Prostate gland (tissue), 2 donors: ENCODE measurements around the gene FIBP.

Source experiments
- CTCF ChIP-seq, 4 experiments: fragments of 200-600 bp in 2 of 4; fragments of 450-650 bp in 2 of 4; sonication (generic) in 2 of 4; IDR thresholded peaks; 1 replicate in 3 of 4; 2 replicates in 1 of 4; pipeline ENCODE4 v1.5.1; 2016 to 2019; ENCODE audit warnings: antibody characterized with exemption in 4 of 4, mild to moderate bottlenecking in 2 of 4, moderate library complexity in 2 of 4
- POLR2A ChIP-seq: fragments of 450-650 bp; IDR thresholded peaks from one replicate; pipeline ENCODE4 v1.6.1; 2016; ENCODE audit warnings: antibody characterized with exemption, mild to moderate bottlenecking

- TF ChIP-seq CTCF (IDR thresholded peaks at IDR 0.05) (no peak), POLR2A (no peak)
Measured at GRCh38 chr11:65925397-65925796, 37.1 kb upstream of the FIBP start.
